A172 (cell line): ENCODE measurements around the gene TMOD3. TPM values are rescaled to one million over a fixed set of nuclear protein-coding genes. Genes with fewer than 3 reads are reported as not detected.
"Not testable (repeated sequence)": the region's sequence is repeated elsewhere in the genome, so short reads cannot be mapped to it uniquely, and the experiment has no call there.

Experiments used
- DNase-seq: peaks from one replicate; pipeline ENCODE4 v3.0.0-alpha.2; 2015; ENCODE audit warnings: low spot score
- total RNA-seq: library from RNA; depleted of rRNA; stranded (reverse); fragments of >200 nt; shearing (Covaris generic); gene quantifications from 2 replicates; pipeline ENCODE4 v1.2.3, GENCODE V29; 2014; rRNA removed

Gene TMOD3
- 46.5 and 54.7 TPM in 2 replicates for total RNA-seq

- peak; percentile 79 for DNase-seq
Measured at GRCh38 chr15:51829376-51830275, at the start of gene TMOD3. TSS of gene TMOD3 (plus strand) at chr15:51829653. CDS start at chr15:51862885, 33,232 bp downstream.

- no peak for DNase-seq
Measured at GRCh38 chr15:51780636-51781035, 48.8 kb upstream of the TMOD3 start.

GRCh38 chr15:51781506-51781905, 47.9 kb upstream of the TMOD3 start:
- no peak for DNase-seq

- DNase-seq: no peak
Measured at GRCh38 chr15:51782357-51782896, 47.0 kb upstream of the TMOD3 start.

- DNase-seq: no peak
Measured at GRCh38 chr15:51783967-51784366, 45.5 kb upstream of the TMOD3 start.

- peak; percentile 40 for DNase-seq
Measured at GRCh38 chr15:51787130-51787529, 42.3 kb upstream of the TMOD3 start.

- not testable (repeated sequence) for DNase-seq
Measured at GRCh38 chr15:51792474-51792873, 37.0 kb upstream of the TMOD3 start.

GRCh38 chr15:51793521-51794305, 35.7 kb upstream of the TMOD3 start:
- no peak for DNase-seq

- no peak for DNase-seq
Measured at GRCh38 chr15:51796847-51797401, 32.5 kb upstream of the TMOD3 start.

- no peak for DNase-seq
Measured at GRCh38 chr15:51798281-51798680, 31.2 kb upstream of the TMOD3 start.

- DNase-seq: no peak
Measured at GRCh38 chr15:51799282-51800252, 29.9 kb upstream of the TMOD3 start.

GRCh38 chr15:51801391-51801835, 28.0 kb upstream of the TMOD3 start:
- peak; percentile 22 for DNase-seq

- no peak for DNase-seq
Measured at GRCh38 chr15:51802593-51802992, 26.9 kb upstream of the TMOD3 start.

GRCh38 chr15:51803965-51804364, 25.5 kb upstream of the TMOD3 start:
- DNase-seq: no peak

- DNase-seq: no peak
Measured at GRCh38 chr15:51806123-51806522, 23.3 kb upstream of the TMOD3 start.

- no peak for DNase-seq
Measured at GRCh38 chr15:51809457-51809856, 20.0 kb upstream of the TMOD3 start.

GRCh38 chr15:51812598-51812997, 16.9 kb upstream of the TMOD3 start:
- no peak for DNase-seq

GRCh38 chr15:51814606-51815005, 14.8 kb upstream of the TMOD3 start:
- peak; percentile 16 for DNase-seq

- no peak for DNase-seq
Measured at GRCh38 chr15:51816611-51817010, 12.8 kb upstream of the TMOD3 start.

- no peak for DNase-seq
Measured at GRCh38 chr15:51818150-51818549, 11.3 kb upstream of the TMOD3 start.

GRCh38 chr15:51825698-51826097, 3.8 kb upstream of the TMOD3 start:
- DNase-seq: no peak
